Measurements from ENCODE around the gene C1QTNF9B. TPM values are rescaled to one million over a fixed set of nuclear protein-coding genes. Genes with fewer than 3 reads are reported as not detected.
"Not testable (repeated sequence)": the region's sequence is repeated elsewhere in the genome, so short reads cannot be mapped to it uniquely, and the experiment has no call there.

C1QTNF9B gene
- total RNA-seq, 2 donors from 2014 or later, result not detected

DNA sequence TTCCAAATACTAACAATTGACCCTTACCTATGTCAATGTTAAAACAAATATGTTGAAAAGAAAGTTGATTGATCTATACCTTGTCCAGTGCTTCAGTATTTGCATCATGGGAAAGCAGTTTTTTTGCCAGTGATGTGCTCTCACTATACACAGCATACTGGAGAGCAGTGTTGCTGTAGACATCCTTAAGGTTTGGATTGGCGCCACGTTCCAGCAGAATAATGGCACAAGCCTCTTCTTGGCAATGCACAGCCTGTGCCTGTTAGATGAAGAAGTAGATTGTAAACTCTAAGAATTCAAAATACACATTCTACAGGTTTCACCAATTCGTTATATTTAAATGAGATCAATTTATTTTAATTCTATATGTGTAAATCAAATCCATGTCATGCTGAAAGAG, 43.9 kb upstream of the C1QTNF9B start:
- no peak overlapping the region for H3K27ac Mint-ChIP-seq
- WGBS, 2 experiments (ENCODE audit: insufficient coverage in 1 of 2, insufficient read length in 1 of 2), result 100% methylated on average over 2 of the region's 3 CpGs; no CpG with 5 or more reads in 1 of the 2 experiments
- Histone ChIP-seq H3K27ac (ENCODE audit: low read depth, low read length) (no peak overlapping the region), H3K36me3 (ENCODE audit: control insufficient read depth, insufficient read depth, low read length) (no peaks in the 10 kb centered on the region), H3K27me3 (ENCODE audit: control insufficient read depth, insufficient read depth, low read length, poor library complexity, severe bottlenecking) (no peaks in the 10 kb centered on the region), H3K9me3 (ENCODE audit: control insufficient read depth, low read length) (no peaks in the 10 kb centered on the region), H3K4me3 (ENCODE audit: low read length) (no peak overlapping the region), H3K9ac (ENCODE audit: extremely low read depth, low read length, poor library complexity, severe bottlenecking) (no peak overlapping the region), H3K4me1 (ENCODE audit: control insufficient read depth, insufficient read depth, low read length) (no peaks in the 10 kb centered on the region)
- H3K27me3 Mint-ChIP-seq (ENCODE audit: insufficient read depth), result no peaks in the 10 kb centered on the region
- H3K36me3 Mint-ChIP-seq (ENCODE audit: low read depth), result no peaks in the 10 kb centered on the region
- H3K4me3 Mint-ChIP-seq, result no peak overlapping the region
- no peak for DNase-seq
- TF ChIP-seq, protein P1, sequence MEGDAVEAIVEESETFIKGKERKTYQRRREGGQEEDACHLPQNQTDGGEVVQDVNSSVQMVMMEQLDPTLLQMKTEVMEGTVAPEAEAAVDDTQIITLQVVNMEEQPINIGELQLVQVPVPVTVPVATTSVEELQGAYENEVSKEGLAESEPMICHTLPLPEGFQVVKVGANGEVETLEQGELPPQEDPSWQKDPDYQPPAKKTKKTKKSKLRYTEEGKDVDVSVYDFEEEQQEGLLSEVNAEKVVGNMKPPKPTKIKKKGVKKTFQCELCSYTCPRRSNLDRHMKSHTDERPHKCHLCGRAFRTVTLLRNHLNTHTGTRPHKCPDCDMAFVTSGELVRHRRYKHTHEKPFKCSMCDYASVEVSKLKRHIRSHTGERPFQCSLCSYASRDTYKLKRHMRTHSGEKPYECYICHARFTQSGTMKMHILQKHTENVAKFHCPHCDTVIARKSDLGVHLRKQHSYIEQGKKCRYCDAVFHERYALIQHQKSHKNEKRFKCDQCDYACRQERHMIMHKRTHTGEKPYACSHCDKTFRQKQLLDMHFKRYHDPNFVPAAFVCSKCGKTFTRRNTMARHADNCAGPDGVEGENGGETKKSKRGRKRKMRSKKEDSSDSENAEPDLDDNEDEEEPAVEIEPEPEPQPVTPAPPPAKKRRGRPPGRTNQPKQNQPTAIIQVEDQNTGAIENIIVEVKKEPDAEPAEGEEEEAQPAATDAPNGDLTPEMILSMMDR (conservative IDR thresholded peaks at IDR 0.05), result no peak
- H3K9me3 Mint-ChIP-seq, result peaks cover 22% of the 10 kb centered on the region
- no peaks in the 10 kb centered on the region for H3K4me1 Mint-ChIP-seq

DNA sequence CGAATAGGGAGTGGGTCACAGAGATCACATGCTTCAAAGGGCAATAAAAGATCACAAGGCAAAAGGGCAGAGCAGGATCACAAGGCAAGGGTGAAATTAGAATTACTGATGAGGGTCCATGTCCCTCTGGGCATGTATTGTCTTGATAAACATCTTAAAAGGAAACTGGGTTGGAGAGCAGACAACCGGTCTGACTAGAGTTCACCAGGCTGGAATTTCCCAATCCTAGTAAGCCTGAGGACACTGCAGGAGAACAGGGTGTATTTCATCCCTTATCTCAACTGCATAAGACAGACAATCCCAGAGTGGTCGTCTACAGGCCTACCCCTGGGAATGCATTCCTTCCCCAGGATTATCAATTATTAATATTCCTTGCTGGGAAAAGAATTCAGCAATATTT, 42.4 kb upstream of the C1QTNF9B start:
- WGBS, 2 experiments (ENCODE audit: insufficient coverage in 1 of 2, insufficient read length in 1 of 2), result 97 to 100% methylated on average over 2 to 3 of the region's 3 CpGs
- not testable (repeated sequence) for H3K36me3 Mint-ChIP-seq (ENCODE audit: low read depth)

DNA sequence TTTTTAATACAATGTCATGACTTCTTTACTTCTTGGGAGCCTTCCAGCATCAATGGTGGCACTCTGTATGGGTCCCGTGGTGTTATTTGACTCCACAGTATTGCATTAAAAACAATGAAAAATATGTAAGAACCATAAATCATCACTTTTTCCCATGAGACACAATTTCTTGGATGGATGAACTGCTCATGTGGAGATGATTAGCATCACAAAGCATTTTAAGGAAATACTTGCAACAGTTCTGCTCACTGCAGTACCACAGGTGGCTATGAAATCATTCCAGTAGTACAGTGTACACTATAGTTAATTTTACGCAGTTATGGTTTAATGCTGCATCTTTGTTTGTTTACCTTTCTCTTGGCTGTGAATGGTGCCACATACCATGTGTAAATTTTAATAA, 37.2 kb upstream of the C1QTNF9B start:
- TF ChIP-seq, protein P1 (conservative IDR thresholded peaks at IDR 0.05), result no peak
- Histone ChIP-seq H3K9me3 (ENCODE audit: control insufficient read depth, low read length) (no peaks in the 10 kb centered on the region), H3K4me1 (ENCODE audit: control insufficient read depth, insufficient read depth, low read length) (no peaks in the 10 kb centered on the region), H3K36me3 (ENCODE audit: control insufficient read depth, insufficient read depth, low read length) (no peaks in the 10 kb centered on the region), H3K27me3 (ENCODE audit: control insufficient read depth, insufficient read depth, low read length, poor library complexity, severe bottlenecking) (no peaks in the 10 kb centered on the region), H3K27ac (ENCODE audit: low read depth, low read length) (no peak overlapping the region), H3K4me3 (ENCODE audit: low read length) (no peak overlapping the region), H3K9ac (ENCODE audit: extremely low read depth, low read length, poor library complexity, severe bottlenecking) (no peak overlapping the region)
- H3K4me1 Mint-ChIP-seq, result no peaks in the 10 kb centered on the region
- H3K4me3 Mint-ChIP-seq, result no peak overlapping the region
- WGBS, 2 experiments (ENCODE audit: insufficient coverage in 1 of 2, insufficient read length in 1 of 2), result 96 to 100% methylated on average over 1 to 2 of the region's 2 CpGs
- H3K27ac Mint-ChIP-seq, result no peak overlapping the region
- H3K9me3 Mint-ChIP-seq, result peaks cover 18% of the 10 kb centered on the region
- H3K36me3 Mint-ChIP-seq (ENCODE audit: low read depth), result no peaks in the 10 kb centered on the region
- no peaks in the 10 kb centered on the region for H3K27me3 Mint-ChIP-seq (ENCODE audit: insufficient read depth)
- DNase-seq, result no peak

More for the DNA sequence above, 42.4 kb upstream of the C1QTNF9B start:
- H3K9me3 Mint-ChIP-seq, result peaks cover 22% of the 10 kb centered on the region
- H3K9ac ChIP-seq (ENCODE audit: extremely low read depth, low read length, poor library complexity, severe bottlenecking); H3K27ac Mint-ChIP-seq; H3K27ac ChIP-seq (ENCODE audit: low read depth, low read length); H3K27me3 Mint-ChIP-seq (ENCODE audit: insufficient read depth); DNase-seq; H3K4me3 Mint-ChIP-seq; H3K4me3 ChIP-seq (ENCODE audit: low read length); H3K36me3 ChIP-seq (ENCODE audit: control insufficient read depth, insufficient read depth, low read length); H3K4me1 ChIP-seq (ENCODE audit: control insufficient read depth, insufficient read depth, low read length); H3K4me1 Mint-ChIP-seq; H3K27me3 ChIP-seq (ENCODE audit: control insufficient read depth, insufficient read depth, low read length, poor library complexity, severe bottlenecking); H3K9me3 ChIP-seq (ENCODE audit: control insufficient read depth, low read length): not testable (repeated sequence)

DNA sequence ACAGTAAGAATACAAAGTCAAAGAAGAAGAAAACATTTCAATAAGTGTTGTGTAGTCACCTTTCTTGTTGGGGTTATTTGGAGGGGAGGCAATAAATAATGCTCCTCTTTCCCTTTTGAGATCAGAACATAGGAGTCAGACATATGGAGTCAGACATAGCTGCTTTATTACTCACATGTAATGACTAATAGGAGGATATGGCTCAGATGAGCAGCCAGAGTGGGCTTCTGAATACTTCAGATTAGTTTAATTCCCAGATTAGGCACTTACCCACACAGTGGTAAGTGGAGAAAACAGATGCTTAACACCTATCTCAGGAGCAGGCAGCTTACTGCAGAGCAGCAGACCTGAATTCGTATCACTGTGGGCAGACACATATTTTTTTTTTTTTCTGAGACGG, 31.7 kb upstream of the C1QTNF9B start:
- Mint-ChIP-seq H3K9me3 (no peaks in the 10 kb centered on the region), H3K36me3 (ENCODE audit: low read depth) (no peaks in the 10 kb centered on the region), H3K4me3 (no peak overlapping the region), H3K27me3 (ENCODE audit: insufficient read depth) (no peaks in the 10 kb centered on the region), H3K27ac (no peak overlapping the region), H3K4me1 (no peaks in the 10 kb centered on the region)
- Histone ChIP-seq H3K9me3 (ENCODE audit: control insufficient read depth, low read length) (no peaks in the 10 kb centered on the region), H3K27me3 (ENCODE audit: control insufficient read depth, insufficient read depth, low read length, poor library complexity, severe bottlenecking) (no peaks in the 10 kb centered on the region), H3K4me3 (ENCODE audit: low read length) (no peak overlapping the region), H3K36me3 (ENCODE audit: control insufficient read depth, insufficient read depth, low read length) (no peaks in the 10 kb centered on the region), H3K4me1 (ENCODE audit: control insufficient read depth, insufficient read depth, low read length) (no peaks in the 10 kb centered on the region), H3K9ac (ENCODE audit: extremely low read depth, low read length, poor library complexity, severe bottlenecking) (no peak overlapping the region), H3K27ac (ENCODE audit: low read depth, low read length) (no peak overlapping the region)
- TF ChIP-seq, protein P1 (conservative IDR thresholded peaks at IDR 0.05), result no peak
- WGBS, 2 experiments (ENCODE audit: insufficient coverage in 1 of 2, insufficient read length in 1 of 2), result 89 to 100% methylated on average over 1 to 2 of the region's 2 CpGs
- DNase-seq, result no peak

Data from endodermal cell (in vitro differentiated cells).